Activated CD4-positive, CD25-positive, alpha-beta regulatory T cell treated with anti-CD3 and anti-CD28 coated beads, Interleukin-2, amount 50 U/mL, for 72 hours (primary cell): ENCODE measurements around the gene SPR.

Source experiments
- DNase-seq: peaks from one replicate; pipeline ENCODE4 v3.0.0; 2021

The SPR gene

GRCh38 chr2:72933646-72934151, 46.5 kb downstream of the SPR start:
- no peak for DNase-seq

- no peak for DNase-seq
These were observed 47.7 kb downstream of the SPR start for GRCh38 chr2:72934683-72935610.

- DNase-seq, result no peak
These were observed 48.4 kb downstream of the SPR start for GRCh38 chr2:72935611-72935957.

GRCh38 chr2:72936660-72937355, 49.6 kb downstream of the SPR start:
- no peak for DNase-seq

GRCh38 chr2:72937356-72937669, 50.1 kb downstream of the SPR start:
- no peak for DNase-seq

GRCh38 chr2:72938455-72938854, 51.2 kb downstream of the SPR start:
- DNase-seq, result no peak

- DNase-seq, result no peak
These were observed 53.2 kb downstream of the SPR start for GRCh38 chr2:72940361-72940760.

GRCh38 chr2:72940786-72941185, 53.6 kb downstream of the SPR start:
- DNase-seq, result no peak
